NCI-H2029 (cell line): ENCODE results near the gene POLR3F.
A peak's percentile ranks its signal among the peaks of the same experiment; 100 is the strongest.
"Not testable (repeated sequence)": the region's sequence is repeated elsewhere in the genome, so short reads cannot be mapped to it uniquely, and the experiment has no call there.

Experiments
- DNase-seq: peaks from one replicate; lab custom pipeline; 2025; lab: John Stamatoyannopoulos, UW

POLR3F gene

DNA sequence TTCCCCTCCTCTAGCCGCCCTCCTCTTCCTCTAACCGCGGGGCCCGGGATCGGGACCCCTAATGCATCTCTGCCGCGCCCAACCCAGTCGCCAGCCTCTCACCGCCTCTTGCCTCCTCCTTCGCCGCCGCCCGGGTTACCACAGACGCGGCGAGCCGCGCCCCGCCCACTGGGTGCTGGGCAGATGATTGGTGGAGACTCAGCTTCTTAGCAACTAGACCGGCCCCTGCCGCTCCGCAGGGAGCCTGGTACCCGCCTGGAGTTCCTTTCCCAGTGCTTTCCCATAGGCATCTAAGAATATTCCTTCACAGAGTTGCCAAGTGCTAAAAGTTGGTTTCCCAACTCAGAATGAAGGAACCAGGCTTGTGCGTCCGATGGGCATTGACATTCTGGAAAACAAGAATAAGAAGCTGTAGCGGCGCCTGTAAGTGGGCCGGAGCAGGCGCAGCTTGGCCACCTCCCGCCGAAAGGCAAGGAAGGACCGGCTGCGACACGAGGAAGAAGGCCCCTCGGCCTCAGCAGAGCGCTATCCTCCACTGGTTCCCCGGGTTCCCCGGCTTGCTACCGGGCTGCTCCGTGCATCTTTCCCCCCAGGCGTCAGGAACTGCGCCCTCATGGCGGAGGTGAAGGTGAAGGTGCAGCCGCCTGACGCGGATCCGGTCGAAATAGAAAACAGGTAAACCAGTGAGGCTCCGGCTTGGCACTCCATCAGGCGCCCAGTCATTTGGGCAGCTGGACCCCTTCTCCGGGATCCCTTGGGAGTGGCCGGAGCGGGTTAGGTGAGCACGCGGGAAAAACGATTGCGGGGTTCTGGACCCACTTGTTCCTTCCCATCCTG lies at the start of gene POLR3F, which contains the start of gene DZANK1:
Gene POLR3F (plus strand): TSS at position 497 of the 837 bp plus-strand sequence. CDS start 117 bp downstream, at position 614.
Gene DZANK1 (minus strand): TSS at position 137 of the 837 bp plus-strand sequence. CDS start 1,672 bp downstream, outside the sequence.
- peak; percentile 93 for DNase-seq

DNA sequence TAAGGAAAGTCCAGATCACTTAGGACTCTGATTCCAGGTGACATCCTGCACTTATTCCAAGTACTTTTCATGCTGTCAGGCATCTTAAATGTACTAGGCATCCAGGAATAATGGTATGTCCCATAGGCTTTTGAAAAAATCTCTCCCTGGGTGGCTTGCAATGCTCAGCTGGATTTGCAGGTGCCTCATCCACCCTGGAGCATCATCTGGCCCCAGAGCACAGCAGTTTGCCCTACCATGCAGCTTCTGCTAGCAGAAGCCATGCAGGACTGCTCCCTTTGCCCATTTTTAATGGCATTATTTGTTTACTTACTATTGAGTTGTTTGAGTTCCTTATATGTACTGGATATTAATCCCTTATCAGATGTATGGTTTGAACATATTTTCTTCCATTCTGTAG lies 45.6 kb upstream of the POLR3F start:
- no peak for DNase-seq

GRCh38 chr20:18427214-18427613 lies 40.0 kb upstream of the POLR3F start:
- no peak for DNase-seq

- no peak for DNase-seq
Observed at GRCh38 chr20:18428490-18429173, 38.6 kb upstream of the POLR3F start.

- no peak for DNase-seq
Observed at GRCh38 chr20:18430172-18430826, 36.9 kb upstream of the POLR3F start.

- DNase-seq = no peak
Observed at GRCh38 chr20:18431206-18431605, 36.0 kb upstream of the POLR3F start.

GRCh38 chr20:18436847-18437246 lies 30.3 kb upstream of the POLR3F start:
- no peak for DNase-seq

DNA sequence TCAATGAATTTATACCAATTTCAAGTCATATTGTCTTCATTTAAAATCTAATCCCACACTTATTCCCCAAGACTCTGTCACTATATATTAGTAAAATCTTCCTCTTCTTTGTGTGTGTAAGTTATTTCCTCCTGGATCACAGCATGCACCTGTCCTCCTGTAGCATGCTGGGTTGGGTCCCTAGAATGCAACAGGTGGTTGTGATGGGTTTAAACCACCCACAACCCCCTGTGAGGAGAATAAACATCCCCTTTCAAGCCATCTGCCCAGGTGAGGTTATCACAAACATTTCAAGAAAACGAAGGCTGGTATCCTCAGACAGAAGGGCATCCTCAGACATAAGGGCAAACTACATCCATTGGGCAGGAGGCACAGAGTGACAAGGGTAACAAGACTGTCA lies 26.8 kb upstream of the POLR3F start:
- no peak for DNase-seq

- no peak for DNase-seq
Observed at GRCh38 chr20:18443886-18444285, 23.3 kb upstream of the POLR3F start.

- no peak for DNase-seq
Observed at GRCh38 chr20:18456600-18456999, 10.6 kb upstream of the POLR3F start.

- DNase-seq = no peak
Observed at GRCh38 chr20:18465536-18466200, 1.5 kb upstream of the POLR3F start.

DNA sequence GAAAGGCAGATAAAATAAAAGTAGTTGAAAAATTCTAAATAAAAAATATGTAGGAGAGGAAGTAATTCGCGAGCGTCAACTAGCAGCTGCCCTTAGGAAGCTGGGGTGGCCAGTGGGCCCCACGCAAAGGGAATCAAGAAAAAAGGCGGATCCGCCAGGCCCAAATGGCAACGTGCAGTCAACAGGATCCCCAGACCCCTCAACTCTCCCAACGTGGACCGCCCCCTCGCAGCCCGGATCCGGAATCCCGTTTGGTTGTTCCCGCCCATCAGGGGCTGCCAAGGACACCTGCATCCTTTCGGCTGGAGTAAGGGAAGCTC lies 656 bp upstream of the POLR3F start:
- DNase-seq = peak; percentile 62

- DNase-seq = no peak
Observed at GRCh38 chr20:18477218-18477617, 10.0 kb downstream of the POLR3F start.

- no peak for DNase-seq
Observed at GRCh38 chr20:18477821-18478220, 10.6 kb downstream of the POLR3F start.

DNA sequence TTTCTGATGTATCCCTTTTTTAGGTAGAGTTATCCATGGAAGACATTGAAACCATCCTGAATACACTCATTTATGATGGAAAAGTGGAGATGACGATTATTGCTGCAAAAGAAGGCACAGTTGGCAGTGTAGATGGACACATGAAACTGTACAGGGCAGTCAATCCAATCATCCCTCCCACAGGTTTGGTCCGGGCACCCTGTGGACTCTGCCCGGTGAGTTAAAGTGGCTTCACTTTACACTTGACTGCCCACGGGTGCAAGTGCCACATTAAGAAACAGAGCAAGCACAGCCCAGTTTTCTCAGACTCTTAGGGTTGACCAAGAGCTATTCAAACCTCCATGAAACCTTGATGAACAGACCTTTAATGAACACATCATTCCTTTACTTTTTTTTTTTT lies 14.4 kb downstream of the POLR3F start:
- DNase-seq = no peak

DNA sequence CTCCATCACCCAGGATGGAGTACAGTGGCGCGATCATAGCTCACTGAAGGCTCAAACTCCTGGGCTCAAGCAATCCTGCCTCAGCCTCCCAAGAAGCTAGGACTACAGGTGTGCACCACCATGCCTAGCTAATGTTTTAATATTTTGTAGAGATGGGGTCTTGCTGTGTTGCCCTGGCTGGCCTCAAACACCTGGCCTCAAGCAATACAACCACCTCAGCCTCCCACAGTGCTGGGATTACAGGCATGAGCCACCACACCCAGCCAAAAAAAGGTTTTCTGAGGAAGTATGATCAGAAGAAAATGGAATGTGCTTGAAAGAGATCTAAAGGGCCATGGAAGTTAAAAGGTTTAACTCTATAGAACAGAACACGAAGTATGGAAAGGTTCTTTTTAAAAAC lies 21.1 kb downstream of the POLR3F start:
- DNase-seq = no peak

DNA sequence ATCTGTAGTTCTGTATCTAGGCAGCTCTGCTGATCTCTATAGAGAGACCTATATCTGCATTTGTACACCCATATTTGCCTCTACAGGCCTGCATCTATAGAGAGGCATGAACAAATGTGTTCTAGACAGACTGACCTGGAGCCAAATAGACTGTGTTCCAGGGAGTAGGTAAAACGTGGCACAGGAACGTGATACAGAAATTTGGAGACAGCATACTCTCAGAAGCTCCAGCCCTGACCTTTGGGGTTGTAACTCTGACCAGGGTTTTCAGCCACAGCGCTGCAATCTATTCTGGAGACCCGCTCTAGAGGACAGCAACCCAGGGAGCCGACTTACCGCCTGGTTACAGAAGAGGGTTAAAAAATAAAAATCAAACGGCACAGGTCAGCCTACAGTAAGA lies 28.9 kb downstream of the POLR3F start:
- peak; percentile 4 for DNase-seq

DNA sequence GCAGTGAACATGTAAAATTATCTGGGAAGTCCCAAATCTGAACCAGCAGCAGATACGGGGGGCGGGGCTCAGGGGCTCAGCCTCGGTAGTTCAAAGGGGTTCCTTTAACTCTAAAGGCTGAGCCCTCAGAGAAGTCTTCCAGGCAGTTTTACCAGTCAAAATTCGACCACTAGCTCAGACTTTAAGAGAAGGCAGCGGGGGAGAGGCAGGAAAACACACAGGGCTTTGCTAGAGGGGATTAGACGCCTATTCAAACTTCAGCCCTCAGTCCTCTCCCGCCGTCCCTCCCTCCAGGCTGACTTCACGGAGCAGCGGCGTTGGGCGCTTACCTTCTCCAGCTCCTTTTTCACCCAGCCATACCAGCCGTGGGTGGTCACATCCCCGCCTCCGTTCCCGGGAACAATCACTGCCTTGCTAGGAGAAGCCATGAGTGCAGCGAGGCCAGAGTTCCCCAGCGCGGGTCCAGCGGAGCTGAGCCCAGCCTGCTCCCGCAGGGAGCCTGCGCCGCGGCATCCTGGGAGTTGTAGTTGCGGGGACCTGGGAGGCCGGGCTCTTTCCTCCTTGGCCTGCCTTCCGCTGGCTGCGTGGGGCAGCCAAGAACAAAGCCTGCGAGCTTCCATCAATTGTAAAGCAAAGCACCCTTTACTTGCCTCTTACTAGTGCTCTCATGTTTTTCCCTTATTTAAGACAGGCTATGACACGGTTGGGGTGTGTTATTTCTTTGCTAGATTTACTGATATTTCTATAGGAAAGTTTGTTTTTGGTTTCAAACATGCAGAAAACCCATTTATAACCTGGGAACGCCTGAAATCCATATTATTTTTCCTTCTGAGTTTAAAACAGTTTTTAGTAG lies 29.8 kb downstream of the POLR3F start, which contains the start of gene RBBP9:
Gene RBBP9 (minus strand): TSS at position 486 of the 853 bp plus-strand sequence. CDS start 58 bp downstream, at position 428.
- peak; percentile 85 for DNase-seq

DNA sequence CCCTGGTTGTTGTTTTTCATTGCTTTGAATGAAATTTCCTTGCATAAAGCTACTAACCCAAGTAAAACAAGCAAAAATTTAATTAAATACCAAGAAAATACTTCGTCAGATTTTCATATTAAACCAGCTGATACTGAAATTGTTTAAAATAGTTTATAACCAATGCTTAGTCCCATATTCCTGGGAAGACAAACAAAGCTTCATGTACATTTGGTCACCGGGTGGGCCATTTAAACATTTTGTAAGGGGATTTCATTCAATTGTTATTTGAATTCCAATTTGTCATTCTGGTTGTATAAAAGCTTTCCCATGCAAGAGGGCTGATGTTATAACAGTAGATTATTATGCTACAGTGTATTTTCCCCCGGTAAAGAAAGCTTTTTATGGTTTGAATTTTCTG lies 30.4 kb downstream of the POLR3F start:
- DNase-seq = no peak

GRCh38 chr20:18501672-18502071 lies 34.5 kb downstream of the POLR3F start:
- not testable (repeated sequence) for DNase-seq

GRCh38 chr20:18504479-18505060 lies 37.4 kb downstream of the POLR3F start:
- DNase-seq = no peak
